Liver (tissue), 3 donors: ENCODE measurements around the gene DPP4.

ENCODE experiments used
- EGR1 ChIP-seq, 2 donors: IDR thresholded peaks; 2 replicates each; pipeline ENCODE4 v1.6.1; 2016 to 2018; ENCODE audit warnings: antibody characterized with exemption in 2 of 2, low read depth in 2 of 2
- FOXA1 ChIP-seq: IDR thresholded peaks from 2 replicates; pipeline ENCODE4 v1.6.1; 2016; ENCODE audit warnings: antibody characterized with exemption
- GABPA ChIP-seq, 2 donors: IDR thresholded peaks in 1 of 2; conservative IDR thresholded peaks in 1 of 2; 2 replicates each; pipeline ENCODE4 v1.6.1; 2016; ENCODE audit warnings: antibody characterized with exemption in 2 of 2, mild to moderate bottlenecking in 1 of 2, moderate library complexity in 1 of 2
- JUND ChIP-seq, 2 donors: IDR thresholded peaks; 2 replicates each; pipeline ENCODE4 v1.6.1; 2016; ENCODE audit warnings: antibody characterized with exemption in 2 of 2
- NR2F2 ChIP-seq: IDR thresholded peaks from 2 replicates; pipeline ENCODE4 v1.6.1; 2016; ENCODE audit warnings: antibody characterized with exemption
- RAD21 ChIP-seq, 2 donors: IDR thresholded peaks; 2 replicates each; pipeline ENCODE4 v1.6.1; 2016; ENCODE audit warnings: antibody characterized with exemption in 2 of 2, mild to moderate bottlenecking in 2 of 2
- SP1 ChIP-seq: IDR thresholded peaks from 2 replicates; pipeline ENCODE4 v1.6.1; 2018; ENCODE audit warnings: antibody characterized with exemption, mild to moderate bottlenecking
- TAF1 ChIP-seq: conservative IDR thresholded peaks from 2 replicates; pipeline ENCODE4 v1.6.1; 2016; ENCODE audit warnings: antibody characterized with exemption, mild to moderate bottlenecking
- YY1 ChIP-seq: IDR thresholded peaks from 2 replicates; pipeline ENCODE4 v1.6.1; 2016; ENCODE audit warnings: antibody characterized with exemption, mild to moderate bottlenecking
- TF ChIP-seq, protein P1 (sequence below): IDR thresholded peaks from 2 replicates; pipeline ENCODE4 v1.6.1; 2016; ENCODE audit warnings: antibody characterized with exemption
- TF ChIP-seq, protein P2 (sequence below): fragments of 150-350 bp; IDR thresholded peaks from 2 replicates; pipeline ENCODE4 v1.5.1; 2017; ENCODE audit warnings: improper control_type of control experiment, low read depth, low read length; ENCODE audit not compliant: missing input control
- TF ChIP-seq, protein P3 (sequence below): IDR thresholded peaks from 2 replicates; pipeline ENCODE4 v1.6.1; 2016; ENCODE audit warnings: antibody characterized with exemption
- TF ChIP-seq, protein P4 (sequence below): IDR thresholded peaks from 2 replicates; pipeline ENCODE4 v1.6.1; 2016; ENCODE audit warnings: antibody characterized with exemption, mild to moderate bottlenecking
- donor health status: healthy.
- donor health status: healthy.

DNA sequence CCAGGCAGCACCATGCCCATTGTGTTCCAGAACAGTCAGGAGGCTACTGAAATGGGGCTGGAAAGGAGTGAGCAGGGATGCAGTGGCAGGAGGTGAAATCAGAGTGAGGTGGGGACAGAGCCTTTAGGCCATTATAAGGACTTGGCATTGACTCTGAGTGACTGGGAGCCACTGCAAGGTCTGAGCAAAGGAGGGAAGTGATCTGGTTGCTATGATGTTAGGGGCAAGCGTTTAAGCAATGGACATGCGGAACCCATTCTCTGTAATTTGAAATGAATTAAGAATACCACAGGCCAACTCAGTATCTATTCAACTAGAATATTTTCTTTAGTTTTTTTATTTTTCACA is 98.2 kb downstream of the DPP4 start:
- TF ChIP-seq, protein P1, sequence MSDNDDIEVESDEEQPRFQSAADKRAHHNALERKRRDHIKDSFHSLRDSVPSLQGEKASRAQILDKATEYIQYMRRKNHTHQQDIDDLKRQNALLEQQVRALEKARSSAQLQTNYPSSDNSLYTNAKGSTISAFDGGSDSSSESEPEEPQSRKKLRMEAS, result no peak
- no peak for TF ChIP-seq RAD21 (IDR thresholded peaks at IDR 0.05)
- TF ChIP-seq, protein P2, sequence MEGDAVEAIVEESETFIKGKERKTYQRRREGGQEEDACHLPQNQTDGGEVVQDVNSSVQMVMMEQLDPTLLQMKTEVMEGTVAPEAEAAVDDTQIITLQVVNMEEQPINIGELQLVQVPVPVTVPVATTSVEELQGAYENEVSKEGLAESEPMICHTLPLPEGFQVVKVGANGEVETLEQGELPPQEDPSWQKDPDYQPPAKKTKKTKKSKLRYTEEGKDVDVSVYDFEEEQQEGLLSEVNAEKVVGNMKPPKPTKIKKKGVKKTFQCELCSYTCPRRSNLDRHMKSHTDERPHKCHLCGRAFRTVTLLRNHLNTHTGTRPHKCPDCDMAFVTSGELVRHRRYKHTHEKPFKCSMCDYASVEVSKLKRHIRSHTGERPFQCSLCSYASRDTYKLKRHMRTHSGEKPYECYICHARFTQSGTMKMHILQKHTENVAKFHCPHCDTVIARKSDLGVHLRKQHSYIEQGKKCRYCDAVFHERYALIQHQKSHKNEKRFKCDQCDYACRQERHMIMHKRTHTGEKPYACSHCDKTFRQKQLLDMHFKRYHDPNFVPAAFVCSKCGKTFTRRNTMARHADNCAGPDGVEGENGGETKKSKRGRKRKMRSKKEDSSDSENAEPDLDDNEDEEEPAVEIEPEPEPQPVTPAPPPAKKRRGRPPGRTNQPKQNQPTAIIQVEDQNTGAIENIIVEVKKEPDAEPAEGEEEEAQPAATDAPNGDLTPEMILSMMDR, result no peak
- TF ChIP-seq, protein P3, sequence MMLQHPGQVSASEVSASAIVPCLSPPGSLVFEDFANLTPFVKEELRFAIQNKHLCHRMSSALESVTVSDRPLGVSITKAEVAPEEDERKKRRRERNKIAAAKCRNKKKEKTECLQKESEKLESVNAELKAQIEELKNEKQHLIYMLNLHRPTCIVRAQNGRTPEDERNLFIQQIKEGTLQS, result no peak
- TF ChIP-seq FOXA1, result no peak
- no peak for TF ChIP-seq NR2F2
- TF ChIP-seq GABPA (IDR thresholded peaks at IDR 0.05 in 1 of 2, conservative IDR thresholded peaks at IDR 0.05 in 1 of 2), result no peak
- TF ChIP-seq SP1, result no peak
- TF ChIP-seq YY1, result no peak
- TF ChIP-seq, protein P4, sequence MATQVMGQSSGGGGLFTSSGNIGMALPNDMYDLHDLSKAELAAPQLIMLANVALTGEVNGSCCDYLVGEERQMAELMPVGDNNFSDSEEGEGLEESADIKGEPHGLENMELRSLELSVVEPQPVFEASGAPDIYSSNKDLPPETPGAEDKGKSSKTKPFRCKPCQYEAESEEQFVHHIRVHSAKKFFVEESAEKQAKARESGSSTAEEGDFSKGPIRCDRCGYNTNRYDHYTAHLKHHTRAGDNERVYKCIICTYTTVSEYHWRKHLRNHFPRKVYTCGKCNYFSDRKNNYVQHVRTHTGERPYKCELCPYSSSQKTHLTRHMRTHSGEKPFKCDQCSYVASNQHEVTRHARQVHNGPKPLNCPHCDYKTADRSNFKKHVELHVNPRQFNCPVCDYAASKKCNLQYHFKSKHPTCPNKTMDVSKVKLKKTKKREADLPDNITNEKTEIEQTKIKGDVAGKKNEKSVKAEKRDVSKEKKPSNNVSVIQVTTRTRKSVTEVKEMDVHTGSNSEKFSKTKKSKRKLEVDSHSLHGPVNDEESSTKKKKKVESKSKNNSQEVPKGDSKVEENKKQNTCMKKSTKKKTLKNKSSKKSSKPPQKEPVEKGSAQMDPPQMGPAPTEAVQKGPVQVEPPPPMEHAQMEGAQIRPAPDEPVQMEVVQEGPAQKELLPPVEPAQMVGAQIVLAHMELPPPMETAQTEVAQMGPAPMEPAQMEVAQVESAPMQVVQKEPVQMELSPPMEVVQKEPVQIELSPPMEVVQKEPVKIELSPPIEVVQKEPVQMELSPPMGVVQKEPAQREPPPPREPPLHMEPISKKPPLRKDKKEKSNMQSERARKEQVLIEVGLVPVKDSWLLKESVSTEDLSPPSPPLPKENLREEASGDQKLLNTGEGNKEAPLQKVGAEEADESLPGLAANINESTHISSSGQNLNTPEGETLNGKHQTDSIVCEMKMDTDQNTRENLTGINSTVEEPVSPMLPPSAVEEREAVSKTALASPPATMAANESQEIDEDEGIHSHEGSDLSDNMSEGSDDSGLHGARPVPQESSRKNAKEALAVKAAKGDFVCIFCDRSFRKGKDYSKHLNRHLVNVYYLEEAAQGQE, result no peak
- TF ChIP-seq JUND (IDR thresholded peaks at IDR 0.05), result no peak
- no peak for TF ChIP-seq TAF1
- TF ChIP-seq EGR1 (IDR thresholded peaks at IDR 0.05; ENCODE audit: low read depth in 2 of 2), result no peak
